Heart right ventricle (tissue), 16 donors: ENCODE data around the gene IFI44. TPM values are rescaled to one million over a fixed set of nuclear protein-coding genes. Genes with fewer than 3 reads are reported as not detected.

ENCODE experiments used
- ATAC-seq, 8 donors: fragments of 200-7000 bp; cut with Tn5 transposase; one replicate each; pipeline ENCODE4 v1.9.1; 2020; ENCODE audit warnings: mild to moderate bottlenecking in 8 of 8, moderate library complexity in 8 of 8, moderate number of reproducible peaks in 1 of 8
- DNase-seq, 2 donors: peaks; one replicate each; pipeline ENCODE4 v3.0.0-alpha.2; 2020
- H3K27ac ChIP-seq, 10 donors: fragments of 200-600 bp; sonication (generic) in 2 of 10; one replicate each; pipeline versions ENCODE4 v1.5.0 to v1.8.0; 2020 to 2022; ENCODE audit warnings: mild to moderate bottlenecking in 3 of 10
- H3K27me3 ChIP-seq, 7 donors: fragments of 200-600 bp; one replicate each; pipeline ENCODE4 v1.8.0; 2021 to 2022; ENCODE audit warnings: mild to moderate bottlenecking in 2 of 7
- H3K36me3 ChIP-seq, 9 donors: fragments of 200-600 bp; sonication (generic) in 1 of 9; one replicate each; pipeline versions ENCODE4 v1.5.0 to v1.8.0; 2020 to 2022; ENCODE audit warnings: mild to moderate bottlenecking in 2 of 9
- H3K4me1 ChIP-seq, 9 donors: fragments of 200-600 bp; sonication (generic) in 1 of 9; one replicate each; pipeline versions ENCODE4 v1.5.0 to v1.8.0; 2020 to 2022; ENCODE audit warnings: mild to moderate bottlenecking in 4 of 9
- H3K4me3 ChIP-seq, 10 donors: fragments of 200-600 bp; sonication (generic) in 2 of 10; one replicate each; pipeline versions ENCODE4 v1.5.0 to v1.8.0; 2020 to 2022; ENCODE audit warnings: mild to moderate bottlenecking in 7 of 10, moderate library complexity in 2 of 10
- H3K9me3 ChIP-seq, 11 donors: fragments of 200-600 bp in 10 of 11; sonication (generic) in 2 of 11; one replicate each; pipeline versions ENCODE4 v1.5.0 to v1.8.0; 2013 to 2022; ENCODE audit warnings: mild to moderate bottlenecking in 2 of 11, control low read depth in 1 of 11, moderate library complexity in 1 of 11
- CTCF ChIP-seq, 9 donors: fragments of 200-600 bp; sonication (generic) in 2 of 9; IDR thresholded peaks; one replicate each; pipeline versions ENCODE4 v1.5.0 to v1.8.0; 2021 to 2022; ENCODE audit warnings: antibody characterized with exemption in 9 of 9, mild to moderate bottlenecking in 5 of 9, moderate library complexity in 1 of 9
- WGBS, 2 donors: extraction: QIAGEN DNeasy Blood & Tissue Kit; methylation state at CpG; one replicate each; pipeline ENCODE4 v1.1.7; 2013; ENCODE audit warnings: inconsistent platforms in 1 of 2; 5-methylcytosine and 5-hydroxymethylcytosine counted together
- intact Hi-C, 10 donors: fragments of 100-400 bp; cut with DNase I; formaldehyde crosslinking; loops; one replicate each; pipeline versions ENCODE4 v1.11.1 to v1.14.2; 2022
- polyA plus RNA-seq, 2 donors: library from polyadenylated mRNA; stranded (reverse); fragments of 200-250 nt; gene quantifications; one replicate each; pipeline ENCODE4 v1.2.3, GENCODE V29; 2013
- total RNA-seq, 10 donors: library from RNA; stranded (reverse); fragmentation: NEBNext Ultra II Directional in 3 of 10; extraction: Animal tissue kit (Norgen Biotek cat#: 25700) in 3 of 10; gene quantifications; one replicate each; pipeline versions ENCODE4 v1.2.1 to v1.2.4, GENCODE V29; 2021 to 2023
- donor health status: Arrhythmogenic right ventricular cardiomyopathy.
- donor health status: ischemic (EF 13 %, LVEDD 7.1; RV severe dilation, severe dysfunction).
- donor health status: healthy with polysubstance abuse.
- donor health status: DM: no; HTN: yes; CAD: no.
- donor health status: DM: no; HTN: no; CAD: no.
- donor health status: ischemic (EF 25% LVEDD 6.9; RV normal size, moderate dysfunction).
- donor health status: ischemic (EF 25% LVEDD 5.7; RV mildly dilated, moderate dysfunction).
- donor health status: healthy.
- donor health status: DM: yes; HTN: yes; CAD: no.
- donor health status: Ischemic cardiomyopathy.
- donor health status: ischemic (EF 35%, LVEDD 5.7; RV mildly dilated, moderate dysfunction).
- donor health status: nonischemic (EF 11% LVEDD 7.7; RV severe dilation, severe dysfunction).
- donor health status: DM: yes; HTN: yes; CAD: no.
- donor health status: PGD.
- donor health status: ischemic (EF 29% LVEDD 5.4; RV normal size, mild dysfunction).
- donor health status: nonischemic (EF 23%, LVEDD 6.1; RV moderate dilation, normal function).

IFI44 gene
- total and polyA plus RNA-seq, 12 donors: 6.4 to 71.5 (median 11.8) TPM

GRCh38 chr1:78681265-78681664 is 31.6 kb downstream of the IFI44 start:
- Histone ChIP-seq H3K9me3 (no peaks in the 10 kb centered on the region), H3K27ac (no peak overlapping the region), H3K4me1 (no peaks in the 10 kb centered on the region), H3K4me3 (no peak overlapping the region), H3K27me3 (no peaks in the 10 kb centered on the region), H3K36me3 (no peaks in the 10 kb centered on the region)
- ATAC-seq: no peak
- no peak for DNase-seq
- no peak for TF ChIP-seq CTCF (IDR thresholded peaks at IDR 0.05)
- WGBS, 2 donors: 63 to 69% methylated on average over 2 of the region's 2 CpGs
- intact Hi-C loops: loop anchor here in 2 of 10 donors (5.0 kb wide), 2 partner anchors 534 to 539 kb away; no protein-coding TSS in a partner anchor

DNA sequence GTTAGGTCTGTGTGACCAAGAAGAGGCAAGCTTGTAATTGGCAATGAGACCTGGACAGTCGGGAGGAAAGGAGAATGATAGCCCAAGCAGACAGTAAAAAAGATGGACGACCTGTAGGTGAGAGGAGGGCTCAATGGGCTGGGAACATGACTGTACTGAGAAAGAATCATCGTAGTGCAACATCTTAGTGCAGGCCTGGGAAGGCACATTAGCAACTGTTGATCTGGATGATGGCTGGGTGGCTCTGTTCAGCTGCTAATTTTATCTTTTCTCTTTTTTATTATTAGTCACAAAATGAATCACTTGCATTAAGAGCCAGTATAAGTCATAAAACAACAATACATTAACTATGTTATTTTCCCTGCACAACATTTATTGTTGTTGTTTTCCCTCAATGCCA is 32.9 kb downstream of the IFI44 start:
- ATAC-seq: no peak

GRCh38 chr1:78683079-78683478 is 33.4 kb downstream of the IFI44 start:
- 61 to 62% methylated on average over 2 of the region's 2 CpGs for WGBS, 2 donors
- intact Hi-C loops: loop anchor here in 2 of 10 donors (5.0 kb wide), 2 partner anchors 536 to 541 kb away; no protein-coding TSS in a partner anchor

More for the DNA sequence above, 32.9 kb downstream of the IFI44 start:
- H3K36me3 ChIP-seq: no peaks in the 10 kb centered on the region
- no peak overlapping the region for H3K4me3 ChIP-seq
- H3K27me3 ChIP-seq: no peaks in the 10 kb centered on the region
- no peaks in the 10 kb centered on the region for H3K9me3 ChIP-seq
- no peak for TF ChIP-seq CTCF (IDR thresholded peaks at IDR 0.05)
- H3K27ac ChIP-seq: no peak overlapping the region
- WGBS, 2 donors: 48 to 54% methylated on average over 3 of the region's 3 CpGs
- H3K4me1 ChIP-seq: no peaks in the 10 kb centered on the region
- intact Hi-C loops: loop anchor here in 2 of 10 donors (5.0 kb wide), 2 partner anchors 535 to 540 kb away; no protein-coding TSS in a partner anchor
- no peak for DNase-seq

DNA sequence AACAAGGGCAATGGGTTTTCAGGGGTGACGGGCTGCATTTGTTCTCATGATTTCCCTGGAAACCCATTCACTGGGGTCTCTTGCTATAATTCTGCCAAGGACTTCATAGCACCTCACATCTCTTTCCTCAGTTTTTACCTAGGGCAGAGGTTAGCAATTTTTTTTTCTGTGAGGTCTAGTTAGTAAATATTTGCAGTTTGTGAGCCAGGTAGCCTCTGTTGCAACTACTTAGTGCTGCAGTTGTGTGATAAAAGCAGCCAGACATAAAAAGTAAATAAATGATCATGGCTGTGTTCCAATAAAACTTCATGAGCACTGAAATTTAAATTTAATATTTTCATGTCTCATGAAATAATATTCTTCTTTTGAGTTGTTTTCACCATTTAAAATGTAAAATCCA is 37.7 kb downstream of the IFI44 start:
- intact Hi-C loops: no loop called here
- Histone ChIP-seq H3K4me3 (no peak overlapping the region), H3K27me3 (no peaks in the 10 kb centered on the region), H3K27ac (no peak overlapping the region), H3K4me1 (no peaks in the 10 kb centered on the region), H3K36me3 (no peaks in the 10 kb centered on the region), H3K9me3 (no peaks in the 10 kb centered on the region)
- ATAC-seq (no peak), DNase-seq (no peak)
- WGBS, 2 donors: 95 to 96% methylated on average over 1 of the region's 1 CpG
- no peak for TF ChIP-seq CTCF (IDR thresholded peaks at IDR 0.05)

More at GRCh38 chr1:78683079-78683478, 33.4 kb downstream of the IFI44 start:
- ATAC-seq (no peak), DNase-seq (no peak)
- H3K9me3 ChIP-seq: no peaks in the 10 kb centered on the region
- no peak overlapping the region for H3K27ac ChIP-seq
- no peaks in the 10 kb centered on the region for H3K27me3 ChIP-seq
- H3K4me1 ChIP-seq: no peaks in the 10 kb centered on the region
- no peaks in the 10 kb centered on the region for H3K36me3 ChIP-seq
- no peak for TF ChIP-seq CTCF (IDR thresholded peaks at IDR 0.05)
- H3K4me3 ChIP-seq: no peak overlapping the region
